HG03280 (cell line): Measurements from ENCODE around the gene B9D2.
"Not testable (repeated sequence)": the region's sequence is repeated elsewhere in the genome, so short reads cannot be mapped to it uniquely, and the experiment has no call there.

Experiments
- ATAC-seq: cut with Tn5 transposase; IDR thresholded peaks from one replicate; pipeline ENCODE4 v1.9.1; 2021; ENCODE audit warnings: mild to moderate bottlenecking, moderate library complexity; ENCODE audit not compliant: unreplicated experiment

The B9D2 gene

DNA sequence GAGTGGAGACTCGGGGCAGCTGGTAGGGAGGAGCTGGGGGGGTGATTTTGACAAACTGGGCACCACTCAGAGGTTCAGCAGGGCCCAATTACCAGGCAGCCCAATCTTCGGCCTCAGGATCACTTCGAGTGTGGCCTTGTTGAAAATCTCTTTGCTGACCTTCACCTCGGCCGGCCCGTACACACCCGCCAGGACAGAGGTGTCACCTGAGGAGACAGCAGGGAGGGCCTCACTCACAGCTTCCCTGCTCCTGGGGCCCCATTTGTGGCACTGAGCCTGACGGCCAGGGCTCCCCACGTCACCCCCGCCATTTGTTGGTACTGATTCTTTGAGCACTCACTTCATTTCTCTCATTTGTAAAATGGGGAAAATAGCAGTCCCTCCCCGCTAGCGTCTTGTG lies 28.8 kb upstream of the B9D2 start:
- ATAC-seq: no peak

DNA sequence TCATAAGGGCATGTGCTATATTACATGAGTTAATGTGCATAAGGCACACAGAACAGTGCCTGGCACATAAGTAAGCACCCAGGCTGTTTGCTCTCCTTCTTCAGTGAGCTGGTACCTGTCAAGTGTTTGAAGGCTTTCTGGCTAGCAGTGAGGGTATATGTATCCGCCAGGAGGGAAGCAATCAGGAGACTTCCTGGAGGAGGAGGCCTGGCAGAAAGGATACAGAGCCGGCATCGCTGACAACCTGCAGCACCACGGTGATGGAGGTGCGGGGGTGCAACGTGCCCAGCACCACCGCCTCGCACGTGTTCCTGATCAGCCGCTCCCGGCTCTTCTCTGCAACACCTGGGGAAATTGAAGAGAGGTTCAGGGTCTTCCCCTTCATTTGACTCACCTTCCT lies 27.7 kb upstream of the B9D2 start:
- ATAC-seq: no peak

DNA sequence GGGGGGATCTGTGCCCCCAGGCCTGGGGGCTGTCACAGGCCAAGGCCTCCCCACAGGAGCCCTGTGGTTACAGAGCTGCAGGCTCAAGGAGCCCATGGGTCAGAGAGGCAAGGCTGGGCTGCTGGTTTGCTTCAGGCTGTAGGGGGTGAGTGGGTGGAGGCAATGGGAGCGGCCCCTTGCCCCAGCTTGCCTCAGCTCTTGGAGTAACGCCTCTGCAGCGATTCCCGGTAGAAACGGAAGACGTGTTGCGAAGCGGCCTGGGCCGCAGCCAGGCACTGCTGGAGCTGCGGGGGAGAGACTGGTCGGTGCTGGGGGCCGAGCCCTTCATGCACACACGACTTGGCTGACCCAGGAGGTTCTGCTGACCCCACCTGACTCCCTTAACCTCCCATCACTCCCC lies 22.5 kb upstream of the B9D2 start:
- ATAC-seq: no peak

DNA sequence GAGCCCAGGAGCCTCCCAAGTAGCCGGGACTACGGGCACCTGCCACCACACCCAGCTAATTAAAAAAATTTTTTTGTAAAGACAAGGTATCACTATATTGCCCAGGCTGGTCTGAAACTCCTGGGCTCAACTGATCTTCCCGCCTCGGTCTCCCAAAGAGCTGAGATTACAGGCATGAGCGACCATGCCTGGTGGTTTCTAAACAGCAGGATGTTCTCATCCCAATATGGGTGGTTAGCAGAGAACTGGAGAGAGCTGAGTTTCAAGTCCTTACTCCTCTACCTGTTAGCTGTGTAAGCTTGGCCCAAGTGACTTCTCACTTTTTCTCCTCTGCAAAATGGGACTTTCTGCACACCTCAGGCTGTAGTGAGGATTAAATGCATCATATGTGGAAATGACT lies 20.4 kb upstream of the B9D2 start:
- ATAC-seq: no peak

DNA sequence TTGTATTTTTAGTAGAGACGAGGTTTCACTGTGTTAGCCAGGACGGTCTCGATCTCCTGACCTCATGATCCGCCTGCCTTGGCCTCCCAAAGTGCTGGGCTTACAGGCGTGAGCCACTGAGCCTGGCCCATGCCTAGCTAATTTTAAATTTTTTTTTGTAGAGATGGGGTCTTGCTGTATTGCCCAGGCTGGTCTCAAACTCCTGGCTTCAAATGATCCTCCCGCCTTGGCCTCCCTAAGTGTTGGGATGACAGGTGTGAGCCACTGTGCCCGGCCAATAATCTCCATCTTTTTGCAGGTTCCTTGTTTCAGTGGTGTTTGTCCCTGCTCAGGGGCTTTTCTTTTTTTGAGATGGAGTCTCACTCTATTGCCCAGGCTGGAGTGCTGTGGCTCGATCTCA lies 17.6 kb upstream of the B9D2 start:
- not testable (repeated sequence) for ATAC-seq

DNA sequence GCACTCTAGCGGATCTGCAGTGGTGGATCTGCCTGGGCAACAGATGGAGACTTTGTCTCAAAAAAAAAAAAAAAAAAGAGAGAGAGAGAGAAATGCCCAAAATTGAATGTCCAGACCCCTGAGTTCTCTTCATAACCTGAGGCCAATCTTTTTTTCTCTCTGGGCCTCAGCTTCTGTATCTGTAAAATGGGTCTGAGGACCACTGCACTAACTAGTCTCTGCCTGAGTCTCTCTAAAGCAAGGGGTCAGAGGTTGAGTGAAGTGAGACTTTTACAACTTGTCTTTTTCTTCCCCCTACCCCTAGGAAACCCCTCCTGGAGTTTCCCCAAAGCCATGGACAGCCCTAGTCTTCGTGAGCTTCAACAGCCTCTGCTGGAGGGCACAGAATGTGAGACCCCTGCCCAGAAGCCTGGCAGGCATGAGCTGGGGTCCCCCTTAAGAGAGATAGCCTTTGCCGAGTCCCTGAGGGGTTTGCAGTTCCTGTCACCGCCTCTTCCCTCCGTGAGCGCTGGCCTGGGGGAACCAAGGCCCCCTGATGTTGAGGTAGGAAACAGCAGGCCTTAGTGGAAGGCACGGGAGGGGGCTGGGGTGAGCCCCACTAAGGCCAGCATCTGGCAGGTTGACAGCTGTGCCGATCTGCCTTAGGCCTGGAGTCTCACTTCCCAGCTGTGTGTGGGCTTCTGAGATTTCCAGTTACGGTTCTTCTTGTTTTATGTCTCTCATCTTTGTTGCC lies 14.2 kb upstream of the B9D2 start:
- no peak for ATAC-seq

DNA sequence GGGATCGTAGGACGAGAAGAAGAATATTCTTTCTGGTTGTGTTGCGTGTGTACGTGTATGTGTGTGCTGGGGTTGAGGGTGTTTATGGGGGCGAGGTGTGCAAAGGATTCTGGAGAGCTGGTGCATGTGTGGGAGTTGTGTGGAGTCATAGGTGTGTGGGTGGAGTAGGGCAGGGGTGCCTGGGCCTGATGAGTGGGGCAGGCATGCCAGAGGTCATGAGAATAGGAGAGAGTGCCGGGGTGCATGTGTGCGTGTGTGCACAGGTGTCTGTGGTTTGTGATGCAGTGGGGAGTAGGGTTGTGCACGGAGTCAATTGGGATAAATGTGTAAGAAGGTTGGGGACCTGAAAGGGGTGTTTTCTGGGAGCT lies 13.0 kb upstream of the B9D2 start:
- no peak for ATAC-seq

DNA sequence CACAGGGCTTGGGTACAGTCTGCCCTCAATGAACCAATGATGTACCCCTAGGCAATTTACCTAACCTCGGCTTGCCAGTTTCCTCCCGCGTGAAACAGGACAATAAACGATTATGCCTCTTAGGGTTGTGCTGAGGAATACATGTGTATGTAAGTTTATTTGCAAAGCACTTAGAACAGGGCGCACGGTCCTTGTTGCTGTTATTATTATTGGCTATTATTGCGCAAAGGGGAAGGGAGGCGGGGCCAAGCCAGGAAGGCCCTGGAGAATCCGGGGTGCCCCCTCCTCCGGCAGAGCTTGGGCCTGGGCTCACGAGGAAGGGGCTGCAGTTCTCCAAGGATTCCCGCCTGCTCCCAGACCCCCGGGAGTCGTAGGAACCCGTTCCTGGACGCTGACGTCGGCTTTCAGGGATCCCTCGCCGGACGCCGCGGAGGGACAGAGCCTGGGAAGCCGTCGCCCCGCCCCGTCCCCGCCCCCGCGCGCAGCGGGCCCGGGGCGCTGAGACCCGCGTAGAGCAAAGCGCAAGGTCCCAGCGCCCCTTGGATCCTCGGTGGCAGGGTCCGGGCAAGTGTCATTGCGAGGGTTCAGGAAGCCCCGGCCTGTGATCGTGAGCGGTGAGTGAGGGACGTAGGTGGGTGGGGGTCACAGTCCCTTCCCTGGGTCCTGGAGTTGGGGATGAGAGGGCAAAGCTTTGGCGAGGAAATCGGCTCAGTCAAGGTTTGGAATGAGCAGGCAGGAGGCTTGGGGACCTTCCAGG lies 12.5 kb upstream of the B9D2 start, which contains the start of gene TMEM91:
TSS of gene TMEM91 (plus strand) at position 293 of the 757 bp plus-strand sequence. CDS start 1,777 bp downstream, outside the sequence.
- ATAC-seq: no peak

DNA sequence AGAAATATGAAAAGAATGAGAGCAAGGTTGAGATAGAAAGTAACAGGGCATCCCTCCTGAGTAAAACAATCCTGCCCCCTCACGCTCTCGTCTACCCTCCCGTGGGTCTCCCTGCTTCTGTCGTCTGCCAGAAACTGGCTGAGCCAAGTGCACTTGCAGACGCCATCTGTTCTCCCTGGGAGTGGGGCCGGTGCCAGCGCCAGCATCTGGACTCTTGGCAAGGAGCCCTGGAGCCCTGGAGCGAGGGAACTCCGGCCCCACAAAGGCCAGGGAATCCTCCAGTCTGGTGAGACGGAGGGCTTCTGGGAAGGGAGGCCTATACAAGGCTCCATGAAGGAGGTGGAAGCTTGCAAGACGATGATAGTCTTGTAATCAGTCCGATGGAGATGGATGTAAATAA lies 10.0 kb upstream of the B9D2 start:
- ATAC-seq: no peak

DNA sequence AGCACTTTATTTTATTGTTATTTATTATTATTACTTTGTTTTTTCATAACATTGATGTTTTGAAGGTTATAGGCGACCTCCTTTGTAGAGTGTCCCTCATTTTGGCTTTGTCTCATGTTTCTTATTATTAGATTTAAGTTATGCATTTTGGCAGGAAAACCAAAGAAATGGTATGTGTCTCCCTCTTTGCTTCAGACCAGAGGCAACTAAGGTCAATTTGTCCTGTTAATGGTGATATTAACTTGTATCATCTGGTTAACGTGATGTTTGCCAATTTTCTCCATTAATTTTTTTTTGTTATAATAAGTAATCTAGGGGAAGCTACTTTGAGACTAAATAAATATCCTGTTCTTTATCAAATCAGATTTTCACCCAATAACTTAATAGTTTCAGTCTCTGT lies 8.6 kb upstream of the B9D2 start:
- no peak for ATAC-seq

DNA sequence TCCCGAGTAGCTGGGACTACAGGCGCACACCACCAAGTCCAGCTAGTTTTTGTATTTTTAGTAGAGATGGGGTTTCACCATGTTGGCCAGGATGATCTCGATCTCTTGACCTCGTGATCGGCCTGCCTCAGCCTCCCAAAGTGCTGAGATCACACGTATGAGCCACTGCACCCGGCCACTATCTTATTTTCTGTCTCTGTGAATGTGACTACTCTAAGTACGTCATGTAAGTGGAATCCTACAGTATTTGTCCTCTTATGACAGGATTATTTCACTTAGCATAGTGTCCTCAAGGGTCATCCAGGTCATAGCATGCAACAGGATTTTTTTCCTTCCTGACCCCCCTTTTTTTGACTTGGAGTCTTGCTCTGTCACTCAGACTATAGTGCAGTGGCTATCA lies 7.6 kb upstream of the B9D2 start:
- ATAC-seq: no peak

DNA sequence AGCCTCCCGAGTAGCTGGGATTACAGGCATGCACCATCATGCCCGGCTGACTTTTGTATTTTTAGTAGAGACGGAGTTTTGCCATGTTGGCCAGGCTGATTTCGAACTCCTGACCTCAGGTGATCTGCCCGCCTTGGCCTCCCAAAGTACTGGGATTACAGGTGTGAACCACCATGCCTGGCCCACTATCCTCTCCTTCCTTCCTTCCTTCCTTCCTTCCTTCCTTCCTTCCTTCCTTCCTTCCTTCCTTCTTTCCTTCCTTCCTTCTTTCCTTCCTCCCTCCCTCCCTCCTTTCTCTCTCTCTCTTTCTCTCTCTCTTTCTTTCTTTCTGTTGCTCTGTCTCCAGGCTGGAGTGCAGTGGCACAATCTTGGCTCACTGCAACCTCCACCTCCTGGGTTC lies 7.2 kb upstream of the B9D2 start:
- not testable (repeated sequence) for ATAC-seq

DNA sequence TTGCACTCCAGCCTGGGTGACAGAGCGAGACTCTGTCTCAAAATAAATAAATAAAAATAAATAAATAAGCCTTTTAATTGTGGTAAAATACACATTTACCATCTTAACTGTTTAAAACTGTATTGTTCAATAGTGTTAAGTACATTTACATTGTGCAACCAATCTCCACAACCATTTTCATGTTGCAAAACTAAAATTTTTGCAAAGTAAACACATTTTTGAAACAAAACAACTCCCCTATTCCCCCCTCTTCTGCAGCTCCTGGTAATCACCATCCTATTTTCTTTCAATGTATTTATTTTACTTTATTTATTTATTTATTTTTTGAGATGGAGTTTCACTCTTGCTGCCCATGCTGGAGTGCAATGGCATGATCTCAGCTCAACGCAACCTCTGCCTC lies 5.8 kb upstream of the B9D2 start:
- ATAC-seq: no peak

DNA sequence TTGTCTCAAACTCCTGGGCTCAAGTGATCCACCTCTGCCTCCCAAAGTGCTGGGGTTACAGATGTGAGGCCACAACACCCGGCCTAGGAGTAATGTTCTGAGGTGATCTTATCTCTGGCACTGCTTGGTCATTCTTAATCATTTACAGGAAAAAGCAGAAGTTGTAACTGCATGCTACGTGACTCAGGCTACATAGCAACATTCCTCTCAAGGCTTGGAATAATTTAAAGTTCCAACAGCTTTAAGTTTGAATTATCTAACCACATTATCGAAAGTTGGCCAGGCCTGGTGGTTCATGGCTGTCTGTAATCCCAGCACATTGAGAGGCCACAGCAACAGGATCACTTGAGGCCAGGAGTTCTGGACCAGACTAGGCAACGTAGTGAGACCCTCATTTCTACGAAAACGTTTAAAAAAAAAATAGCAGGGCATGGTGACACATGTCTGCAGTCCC lies 3.9 kb upstream of the B9D2 start:
- no peak for ATAC-seq

DNA sequence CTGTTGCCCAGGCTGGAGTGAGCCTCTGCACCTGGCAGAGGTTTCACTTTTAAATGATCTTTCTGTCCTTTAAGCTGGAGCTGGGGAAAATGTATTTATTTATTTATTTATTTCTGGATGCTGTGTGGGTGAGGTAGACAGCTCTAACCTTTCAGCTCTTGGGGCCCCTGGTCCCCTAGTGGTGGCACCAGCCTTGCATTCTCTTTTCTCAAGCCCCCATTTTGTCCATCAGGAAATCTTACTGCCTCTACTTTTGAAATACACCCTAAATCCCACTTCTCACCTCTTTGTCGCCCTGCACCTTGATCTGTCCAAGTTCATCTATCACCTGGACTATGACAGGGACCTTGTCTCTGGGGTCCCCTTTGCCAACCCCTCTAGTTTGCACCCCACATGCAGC lies 2.1 kb upstream of the B9D2 start:
- no peak for ATAC-seq

DNA sequence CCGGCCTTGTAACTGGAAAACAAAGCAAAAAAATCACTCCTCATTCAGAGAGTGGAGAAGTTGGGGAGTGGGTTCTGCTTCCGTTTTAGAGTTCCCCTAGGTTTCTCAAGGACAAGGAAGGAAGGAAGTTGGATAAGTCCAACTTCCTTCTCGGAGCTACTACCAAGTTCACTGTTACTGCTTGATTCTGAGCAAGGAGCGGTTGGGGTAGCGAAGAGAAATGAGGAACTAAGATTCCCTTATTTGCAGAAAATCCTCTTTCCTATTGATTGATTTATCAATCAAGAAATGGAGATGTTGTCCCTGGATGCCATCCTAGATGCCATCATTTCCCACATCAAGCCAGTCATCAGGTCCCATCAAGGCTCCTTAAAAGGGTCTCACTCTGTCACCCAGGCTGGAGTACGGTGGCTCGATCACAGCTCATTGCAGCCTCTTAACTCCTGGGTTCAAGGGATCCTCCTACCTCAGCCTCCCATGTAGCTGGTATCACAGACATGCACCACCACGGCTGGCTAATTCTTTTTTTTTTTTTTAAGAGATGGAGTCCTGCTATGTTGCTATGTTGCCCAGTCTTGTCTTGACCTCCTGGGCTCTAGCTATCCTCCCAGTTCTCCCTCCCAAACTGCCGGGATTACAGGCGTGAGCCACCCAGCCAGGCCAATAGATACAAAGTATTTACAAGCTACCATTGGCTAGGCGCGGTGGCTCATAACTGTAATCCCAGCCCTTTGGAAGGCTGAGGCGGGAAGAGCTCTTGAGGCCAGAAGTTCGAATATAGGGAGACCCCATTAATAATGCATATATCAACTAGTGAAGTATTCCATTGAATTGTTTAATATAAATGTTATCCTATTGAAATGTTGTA lies 809 bp upstream of the B9D2 start:
- no peak for ATAC-seq

DNA sequence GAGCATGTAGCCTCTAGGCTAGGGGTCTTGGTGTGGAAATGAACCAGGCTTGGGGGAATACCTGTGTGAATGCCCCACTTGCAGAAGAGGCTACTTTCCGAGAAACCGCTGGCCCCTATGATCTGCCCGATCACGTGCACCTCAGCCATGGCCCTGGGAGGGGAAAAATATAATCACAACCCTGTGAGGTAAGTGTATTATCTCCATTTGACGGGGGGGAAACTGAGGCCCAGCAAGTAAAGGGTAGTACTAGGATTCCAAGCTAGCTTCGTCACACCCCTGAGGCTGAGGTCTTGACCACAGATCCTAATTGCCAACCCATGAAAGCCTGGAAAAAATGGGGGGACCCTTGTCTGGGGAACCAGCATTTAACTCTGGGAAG lies 587 bp downstream of the B9D2 start:
- ATAC-seq: no peak

DNA sequence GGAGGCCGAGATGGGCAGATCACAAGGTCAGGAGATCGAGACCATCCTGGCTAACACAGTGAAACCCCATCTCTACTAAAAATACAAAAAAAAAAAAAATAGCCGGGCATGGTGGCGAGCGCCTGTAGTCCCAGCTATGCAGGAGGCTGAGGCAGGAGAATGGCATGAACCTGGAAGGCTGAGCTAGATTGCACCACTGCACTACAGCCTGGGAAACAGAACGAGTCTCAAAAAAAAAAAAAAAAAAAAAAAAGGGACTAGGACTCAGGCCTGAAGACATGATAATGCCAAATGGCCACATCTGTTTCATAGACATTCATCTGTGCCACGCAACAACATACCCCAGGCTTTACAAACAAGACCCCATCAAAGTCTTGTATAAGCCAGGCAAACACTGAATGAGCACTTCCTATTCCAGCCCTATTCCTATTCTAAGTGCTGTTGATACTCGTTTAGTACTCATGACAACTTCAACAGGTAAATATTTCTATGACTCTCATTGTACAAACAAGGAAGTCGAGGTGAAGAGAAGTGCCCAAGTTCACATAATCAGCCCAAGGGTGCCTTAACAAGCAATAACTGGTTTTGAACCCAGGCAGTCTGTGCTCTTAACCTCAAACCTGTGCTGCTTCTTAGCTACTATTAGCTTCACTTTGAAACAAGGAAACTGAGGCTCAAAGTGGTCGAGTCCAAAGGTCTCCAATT lies 1.7 kb downstream of the B9D2 start:
- no peak for ATAC-seq

DNA sequence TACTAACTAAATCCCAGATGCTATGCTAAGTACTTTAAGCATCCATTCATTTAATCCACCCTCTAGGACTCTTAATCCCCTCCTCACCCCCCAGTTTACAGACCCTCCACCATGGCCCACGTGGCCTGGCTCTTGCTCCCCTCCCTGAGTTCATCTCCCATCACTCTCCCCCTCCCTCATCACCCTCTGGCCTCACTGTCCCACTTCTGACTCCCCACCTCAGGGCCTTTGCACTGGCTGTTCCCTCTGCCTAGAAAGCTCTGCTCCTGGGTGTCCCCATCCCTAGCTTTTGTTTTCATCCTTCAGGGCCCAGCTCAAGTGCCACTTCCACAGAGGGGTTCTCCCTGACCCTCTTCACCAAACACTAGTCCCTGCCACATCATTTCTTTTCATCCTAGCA lies 4.2 kb downstream of the B9D2 start:
- ATAC-seq: no peak

DNA sequence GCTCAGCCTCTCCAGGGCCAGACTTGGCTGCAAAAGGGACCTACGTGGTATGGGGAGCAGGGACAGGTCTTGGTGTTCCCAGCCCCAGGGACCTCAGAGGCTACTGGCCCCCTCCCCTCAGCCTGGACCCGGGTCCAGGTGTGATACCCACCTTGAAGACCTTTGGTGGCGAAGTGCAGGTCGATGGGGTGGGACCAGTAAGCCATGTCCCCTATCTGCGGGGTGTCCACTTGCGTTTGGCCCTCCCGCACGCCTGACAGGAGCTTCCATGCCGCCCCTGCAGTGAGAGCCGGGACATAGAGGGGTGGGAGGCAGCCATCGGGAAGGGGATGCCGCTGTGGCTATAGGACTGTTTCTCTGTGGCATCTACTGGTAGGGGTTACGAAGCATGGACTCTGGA lies 6.2 kb downstream of the B9D2 start:
- ATAC-seq: no peak
